Neural progenitor cell (in vitro differentiated cells): ENCODE data around the gene KERA. TPM values are rescaled to one million over a fixed set of nuclear protein-coding genes. Genes with fewer than 3 reads are reported as not detected.

Experiments used
- DNase-seq: peaks from one replicate; pipeline ENCODE4 v3.0.0-alpha.2; 2016; ENCODE audit warnings: low spot score
- H2AFZ ChIP-seq: fragments of 200-600 bp; sonication (generic); replicated peaks from 2 replicates; pipeline ENCODE4 v1.6.1; 2016; ENCODE audit warnings: antibody characterized with exemption
- H3F3A ChIP-seq: fragments of 200-600 bp; sonication (generic); 2 replicates; pipeline ENCODE4 v1.6.1; 2016; ENCODE audit warnings: antibody characterized with exemption, low read depth
- H3K27ac ChIP-seq: fragments of 200-600 bp; sonication (generic); 2 replicates; pipeline ENCODE4 v1.5.1; 2016; ENCODE audit warnings: mild to moderate bottlenecking
- H3K27me3 ChIP-seq: fragments of 200-600 bp; sonication (generic); 2 replicates; pipeline ENCODE4 v1.6.1; 2016; ENCODE audit warnings: mild to moderate bottlenecking, moderate library complexity
- H3K36me3 ChIP-seq: fragments of 200-600 bp; sonication (generic); 2 replicates; pipeline ENCODE4 v1.5.1; 2016
- H3K4me1 ChIP-seq: fragments of 200-600 bp; sonication (generic); 2 replicates; pipeline ENCODE4 v1.6.1; 2016; ENCODE audit warnings: mixed run types
- H3K4me2 ChIP-seq: fragments of 200-600 bp; sonication (generic); 2 replicates; pipeline ENCODE4 v1.6.1; 2016
- H3K4me3 ChIP-seq: fragments of 200-600 bp; sonication (generic); 2 replicates; pipeline ENCODE4 v1.5.1; 2016
- H3K79me2 ChIP-seq: fragments of 200-600 bp; sonication (generic); 2 replicates; pipeline ENCODE4 v1.6.1; 2016; ENCODE audit warnings: low read depth
- H3K9ac ChIP-seq: fragments of 200-600 bp; sonication (generic); 2 replicates; pipeline ENCODE4 v1.6.1; 2016
- H3K9me3 ChIP-seq: fragments of 200-600 bp; sonication (generic); 2 replicates; pipeline ENCODE4 v1.5.1; 2016; ENCODE audit warnings: low read depth
- H4K20me1 ChIP-seq: fragments of 200-600 bp; sonication (generic); 2 replicates; pipeline ENCODE4 v1.6.1; 2016; ENCODE audit warnings: low read depth
- H3K27ac Mint-ChIP-seq: 3 replicates; pipeline ENCODE4 v1.8.0; 2021; ENCODE audit warnings: mixed read lengths
- H3K27me3 Mint-ChIP-seq: 2 replicates; pipeline ENCODE4 v1.8.0; 2022; ENCODE audit warnings: low read depth, mild to moderate bottlenecking, inconsistent platforms, moderate library complexity, mixed read lengths; ENCODE audit not compliant: insufficient read depth
- H3K36me3 Mint-ChIP-seq: 3 replicates; pipeline ENCODE4 v1.8.0; 2021; ENCODE audit warnings: mixed read lengths
- H3K4me1 Mint-ChIP-seq: 3 replicates; pipeline ENCODE4 v1.8.0; 2021; ENCODE audit warnings: mixed read lengths
- H3K4me3 Mint-ChIP-seq: 3 replicates; pipeline ENCODE4 v1.8.0; 2021; ENCODE audit warnings: mild to moderate bottlenecking, moderate library complexity, mixed read lengths
- H3K9me3 Mint-ChIP-seq: 3 replicates; pipeline ENCODE4 v1.8.0; 2020; ENCODE audit warnings: mixed read lengths
- EZH2 ChIP-seq: fragments of 200-600 bp; sonication (generic); IDR thresholded peaks from 2 replicates; pipeline ENCODE4 v1.6.1; 2017; ENCODE audit warnings: antibody characterized with exemption, mild to moderate bottlenecking, moderate library complexity
- EZH2phosphoT487 ChIP-seq: fragments of 200-600 bp; sonication (generic); IDR thresholded peaks from 2 replicates; pipeline ENCODE4 v1.6.1; 2017; ENCODE audit warnings: antibody characterized with exemption
- total RNA-seq: library from RNA; depleted of rRNA; stranded (reverse); fragments of >200 nt; gene quantifications from 2 replicates; pipeline ENCODE4 v1.2.3, GENCODE V29; 2015; ENCODE audit warnings: low replicate concordance
- TF ChIP-seq, protein P1 (sequence below): fragments of 200-600 bp; sonication (generic); IDR thresholded peaks from 2 replicates; pipeline ENCODE4 v1.5.1; 2017; ENCODE audit warnings: antibody characterized with exemption, mild to moderate bottlenecking

The KERA gene
- total RNA-seq, 1 donor from 2014 or later: not detected

DNA sequence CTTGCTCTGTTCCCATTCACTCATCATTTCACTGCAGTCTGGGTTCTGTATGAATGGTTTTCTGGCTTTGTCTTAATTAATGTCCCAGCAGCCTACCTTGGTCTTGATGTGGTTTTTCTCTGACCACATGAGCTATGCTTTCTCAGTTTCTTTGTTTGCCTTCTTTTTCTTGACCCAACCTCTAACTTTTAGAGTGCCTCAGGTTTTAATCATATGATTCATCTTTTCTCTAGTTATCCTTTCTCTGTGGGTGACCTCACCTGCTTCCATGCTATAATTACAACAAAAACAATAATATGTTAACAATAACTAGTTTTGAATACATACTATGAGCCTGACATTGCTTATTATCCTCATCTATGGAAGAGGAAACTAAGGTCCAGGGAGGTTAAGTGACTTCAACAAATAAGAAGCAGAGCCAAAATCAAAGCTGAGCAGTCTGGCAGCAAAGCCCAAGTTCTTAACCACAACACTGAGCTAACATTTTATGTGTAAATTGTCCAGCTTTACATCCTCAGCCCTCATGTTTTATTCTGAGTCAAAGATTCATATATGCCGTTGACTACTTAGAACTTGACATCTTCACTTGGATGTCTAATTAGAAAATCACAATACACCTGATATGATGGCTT, 48.4 kb downstream of the KERA start:
- no peaks in the 10 kb centered on the region for H3K27me3 Mint-ChIP-seq
- H2AFZ ChIP-seq: no peak overlapping the region
- TF ChIP-seq, protein P1, sequence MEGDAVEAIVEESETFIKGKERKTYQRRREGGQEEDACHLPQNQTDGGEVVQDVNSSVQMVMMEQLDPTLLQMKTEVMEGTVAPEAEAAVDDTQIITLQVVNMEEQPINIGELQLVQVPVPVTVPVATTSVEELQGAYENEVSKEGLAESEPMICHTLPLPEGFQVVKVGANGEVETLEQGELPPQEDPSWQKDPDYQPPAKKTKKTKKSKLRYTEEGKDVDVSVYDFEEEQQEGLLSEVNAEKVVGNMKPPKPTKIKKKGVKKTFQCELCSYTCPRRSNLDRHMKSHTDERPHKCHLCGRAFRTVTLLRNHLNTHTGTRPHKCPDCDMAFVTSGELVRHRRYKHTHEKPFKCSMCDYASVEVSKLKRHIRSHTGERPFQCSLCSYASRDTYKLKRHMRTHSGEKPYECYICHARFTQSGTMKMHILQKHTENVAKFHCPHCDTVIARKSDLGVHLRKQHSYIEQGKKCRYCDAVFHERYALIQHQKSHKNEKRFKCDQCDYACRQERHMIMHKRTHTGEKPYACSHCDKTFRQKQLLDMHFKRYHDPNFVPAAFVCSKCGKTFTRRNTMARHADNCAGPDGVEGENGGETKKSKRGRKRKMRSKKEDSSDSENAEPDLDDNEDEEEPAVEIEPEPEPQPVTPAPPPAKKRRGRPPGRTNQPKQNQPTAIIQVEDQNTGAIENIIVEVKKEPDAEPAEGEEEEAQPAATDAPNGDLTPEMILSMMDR: no peak
- TF ChIP-seq EZH2phosphoT487 (no peak), EZH2 (no peak)

DNA sequence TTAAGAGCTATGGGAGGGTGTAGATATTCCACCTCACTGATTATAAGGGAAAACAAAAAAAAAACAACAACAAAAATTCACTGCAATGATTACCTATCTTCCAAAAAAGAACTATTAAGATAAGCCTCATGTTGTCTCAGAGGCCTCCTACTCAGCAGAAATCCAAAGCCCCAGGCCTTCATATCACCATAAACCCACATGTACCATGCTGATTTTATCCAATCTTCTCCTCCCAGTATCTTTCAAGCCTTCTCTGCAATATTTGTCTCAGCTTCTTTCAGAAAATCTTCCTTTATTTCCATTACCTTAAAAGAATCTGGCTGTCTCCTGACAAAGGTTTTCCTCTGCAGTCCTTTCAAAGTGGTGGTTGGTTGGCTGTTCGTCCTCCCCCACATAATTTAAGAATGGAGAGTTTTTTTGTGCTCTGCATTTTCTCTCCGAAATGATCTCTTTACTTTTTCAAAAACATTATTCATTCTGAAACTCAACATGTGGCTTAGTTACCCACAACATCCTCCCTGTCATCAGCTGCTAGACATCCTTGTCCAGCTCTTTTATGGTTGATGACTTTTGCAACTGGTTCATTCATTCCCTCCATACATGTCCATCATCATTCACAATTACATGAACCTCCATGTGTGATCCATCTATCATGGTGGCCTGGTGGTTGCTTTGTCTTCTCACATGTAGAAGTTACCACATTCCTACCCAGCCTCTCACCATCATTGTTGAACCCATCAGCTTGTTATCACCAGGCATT, 50.1 kb downstream of the KERA start:
- no peaks in the 10 kb centered on the region for H3K4me1 Mint-ChIP-seq
- no peak overlapping the region for H3K27ac Mint-ChIP-seq

More for the DNA sequence above, 48.4 kb downstream of the KERA start:
- no peaks in the 10 kb centered on the region for H3K36me3 ChIP-seq
- no peaks in the 10 kb centered on the region for H3K4me1 Mint-ChIP-seq
- H3K27ac ChIP-seq: no peak overlapping the region
- H3K4me3 ChIP-seq: no peak overlapping the region
- H3K27ac Mint-ChIP-seq: no peak overlapping the region
- H3K9me3 ChIP-seq: no peaks in the 10 kb centered on the region
- no peaks in the 10 kb centered on the region for H3K27me3 ChIP-seq
- H3K4me3 Mint-ChIP-seq: no peak overlapping the region
- no peak overlapping the region for H3K9ac ChIP-seq
- H3K79me2 ChIP-seq: no peaks in the 10 kb centered on the region
- no peaks in the 10 kb centered on the region for H4K20me1 ChIP-seq
- no peaks in the 10 kb centered on the region for H3K9me3 Mint-ChIP-seq
- DNase-seq: no peak
- no peak overlapping the region for H3K4me2 ChIP-seq
- H3K4me1 ChIP-seq: no peaks in the 10 kb centered on the region
- H3K36me3 Mint-ChIP-seq: no peaks in the 10 kb centered on the region
- H3F3A ChIP-seq: no peaks in the 10 kb centered on the region

DNA sequence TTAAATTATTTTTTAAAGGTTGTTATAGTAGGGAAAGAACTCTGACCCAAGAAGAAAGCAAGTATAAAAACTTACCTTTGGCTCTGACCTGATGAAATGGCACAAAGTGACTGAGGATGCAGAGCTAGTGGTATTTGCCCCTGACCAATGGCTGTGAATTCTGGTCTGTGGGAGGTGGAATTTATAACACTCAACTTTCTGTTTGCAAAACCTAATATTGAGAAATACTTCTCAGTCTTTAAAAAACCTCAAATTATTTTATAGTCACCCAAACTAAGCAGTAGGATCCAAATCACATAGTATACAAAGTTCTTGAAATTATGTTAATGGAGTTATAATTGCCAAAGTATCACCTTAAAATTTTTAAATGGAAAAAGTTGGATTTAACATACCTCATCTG, 53.0 kb downstream of the KERA start, which contains the start of gene EPYC:
Gene EPYC (minus strand): TSS at position 101 of the 400 bp plus-strand sequence. CDS start 2,407 bp downstream, outside the sequence.
- Mint-ChIP-seq H3K36me3 (no peaks in the 10 kb centered on the region), H3K4me3 (no peak within 1 kb of the TSS), H3K27me3 (no peaks in the 10 kb centered on the region), H3K9me3 (no peaks in the 10 kb centered on the region), H3K4me1 (no peaks in the 10 kb centered on the region), H3K27ac (no peak within 1 kb of the TSS)
- Histone ChIP-seq H3F3A (no peaks in the 10 kb centered on the region), H3K27ac (no peak within 1 kb of the TSS), H3K36me3 (no peaks in the 10 kb centered on the region), H3K27me3 (no peaks in the 10 kb centered on the region), H3K4me2 (no peak within 1 kb of the TSS), H3K79me2 (no peaks in the 10 kb centered on the region), H3K9me3 (no peaks in the 10 kb centered on the region), H2AFZ (no peak within 1 kb of the TSS), H4K20me1 (no peaks in the 10 kb centered on the region), H3K4me1 (no peaks in the 10 kb centered on the region), H3K9ac (no peak within 1 kb of the TSS), H3K4me3 (no peak within 1 kb of the TSS)
- no peak for DNase-seq
- TF ChIP-seq, protein P1: no peak
- TF ChIP-seq EZH2 (no peak), EZH2phosphoT487 (no peak)

More for the DNA sequence above, 50.1 kb downstream of the KERA start:
- no peaks in the 10 kb centered on the region for H3K9me3 ChIP-seq
- no peak for TF ChIP-seq EZH2phosphoT487
- TF ChIP-seq, protein P1: no peak
- no peak for TF ChIP-seq EZH2
- no peak overlapping the region for H3K4me2 ChIP-seq
- no peaks in the 10 kb centered on the region for H3K36me3 ChIP-seq
- no peak overlapping the region for H3K4me3 ChIP-seq
- no peaks in the 10 kb centered on the region for H3K27me3 Mint-ChIP-seq
- no peak overlapping the region for H3K9ac ChIP-seq
- H3K79me2 ChIP-seq: no peaks in the 10 kb centered on the region
- DNase-seq: no peak
- H3K9me3 Mint-ChIP-seq: no peaks in the 10 kb centered on the region
- no peaks in the 10 kb centered on the region for H3K27me3 ChIP-seq
- no peak overlapping the region for H3K27ac ChIP-seq
- no peak overlapping the region for H3K4me3 Mint-ChIP-seq
- H3K4me1 ChIP-seq: no peaks in the 10 kb centered on the region
- H4K20me1 ChIP-seq: no peaks in the 10 kb centered on the region
- no peaks in the 10 kb centered on the region for H3K36me3 Mint-ChIP-seq
- H2AFZ ChIP-seq: no peak overlapping the region
- H3F3A ChIP-seq: no peaks in the 10 kb centered on the region
